Suprapubic skin (tissue), 4 donors: ENCODE results near the gene TP53AIP1. TPM values are rescaled to one million over a fixed set of nuclear protein-coding genes. Genes with fewer than 3 reads are reported as not detected.
"Not testable (repeated sequence)": the region's sequence is repeated elsewhere in the genome, so short reads cannot be mapped to it uniquely, and the experiment has no call there.

Experiments used
- DNase-seq, 2 donors: peaks; one replicate each; pipeline ENCODE4 v3.0.0-alpha.2; 2019; ENCODE audit warnings: low spot score in 2 of 2
- H3K27ac ChIP-seq: fragments of 200-600 bp; sonication (generic); one replicate; pipeline ENCODE4 v1.5.1; 2019
- H3K27me3 ChIP-seq: fragments of 200-600 bp; sonication (generic); one replicate; pipeline ENCODE4 v1.5.1; 2019
- H3K36me3 ChIP-seq: fragments of 200-600 bp; sonication (generic); one replicate; pipeline ENCODE4 v1.5.1; 2019
- H3K4me1 ChIP-seq: fragments of 200-600 bp; sonication (generic); one replicate; pipeline ENCODE4 v1.5.1; 2019
- H3K4me3 ChIP-seq: fragments of 200-600 bp; sonication (generic); one replicate; pipeline ENCODE4 v1.5.1; 2019; ENCODE audit warnings: mild to moderate bottlenecking
- H3K9me3 ChIP-seq: fragments of 200-600 bp; sonication (generic); one replicate; pipeline ENCODE4 v1.5.1; 2019
- CTCF ChIP-seq, 2 donors: fragments of 200-600 bp in 1 of 2; fragments of 450-650 bp in 1 of 2; sonication (generic) in 1 of 2; IDR thresholded peaks; one replicate each; pipeline ENCODE4 v1.5.1; 2016 to 2019; ENCODE audit warnings: antibody characterized with exemption in 2 of 2, mild to moderate bottlenecking in 1 of 2, moderate library complexity in 1 of 2
- EP300 ChIP-seq: sonication (generic); formaldehyde crosslinking; IDR thresholded peaks from one replicate; pipeline ENCODE4 v1.6.1; 2017; ENCODE audit warnings: antibody characterized with exemption
- POLR2A ChIP-seq, 2 donors: fragments of 450-650 bp; IDR thresholded peaks; one replicate each; pipeline ENCODE4 v1.6.1; 2017; ENCODE audit warnings: antibody characterized with exemption in 2 of 2, mild to moderate bottlenecking in 2 of 2, moderate library complexity in 2 of 2
- POLR2AphosphoS5 ChIP-seq, 3 donors: sonication (generic); formaldehyde crosslinking; IDR thresholded peaks; one replicate each; pipeline ENCODE4 v1.6.1; 2017; ENCODE audit warnings: antibody characterized with exemption in 3 of 3
- WGBS: methylation state at CpG from one replicate; pipeline ENCODE4 v1.1.5; 2018; 5-methylcytosine and 5-hydroxymethylcytosine counted together
- total RNA-seq, 4 donors: library from RNA; depleted of rRNA; stranded (reverse); fragments of >200 nt; gene quantifications; one replicate each; pipeline ENCODE4 v1.1.0, GENCODE V29; 2016

TP53AIP1 gene
- total RNA-seq, 4 donors from 2014 or later, result 19.2 to 32.9 (median 21.0) TPM

- Histone ChIP-seq H3K36me3 (no peaks in the 10 kb centered on the region), H3K9me3 (no peaks in the 10 kb centered on the region), H3K4me1 (no peaks in the 10 kb centered on the region), H3K27ac (no peak overlapping the region), H3K4me3 (no peak overlapping the region), H3K27me3 (peaks cover 3% of the 10 kb centered on the region)
- WGBS, result 86% methylated on average over 7 of the region's 7 CpGs
- DNase-seq, result no peak
- no peak for TF ChIP-seq POLR2AphosphoS5 (IDR thresholded peaks at IDR 0.05)
- TF ChIP-seq CTCF (IDR thresholded peaks at IDR 0.05), result no peak
- TF ChIP-seq EP300, result no peak
- TF ChIP-seq POLR2A (IDR thresholded peaks at IDR 0.05), result no peak
Observed at GRCh38 chr11:128924104-128924503, 18.6 kb downstream of the TP53AIP1 start.

GRCh38 chr11:128921793-128922192 lies 20.9 kb downstream of the TP53AIP1 start:
- Histone ChIP-seq H3K27me3 (peaks cover 3% of the 10 kb centered on the region), H3K9me3 (no peaks in the 10 kb centered on the region), H3K27ac (no peak overlapping the region), H3K36me3 (no peaks in the 10 kb centered on the region), H3K4me1 (peaks cover 12% of the 10 kb centered on the region), H3K4me3 (no peak overlapping the region)
- no peak for DNase-seq
- TF ChIP-seq POLR2AphosphoS5 (IDR thresholded peaks at IDR 0.05) (no peak), EP300 (no peak), POLR2A (IDR thresholded peaks at IDR 0.05) (no peak), CTCF (IDR thresholded peaks at IDR 0.05) (no peak)
- WGBS, result 72% methylated on average over 4 of the region's 4 CpGs

GRCh38 chr11:128920666-128921065 lies 22.0 kb downstream of the TP53AIP1 start:
- peaks cover 12% of the 10 kb centered on the region for H3K4me1 ChIP-seq
- WGBS, result 92% methylated on average over 15 of the region's 15 CpGs
- TF ChIP-seq CTCF (IDR thresholded peaks at IDR 0.05) (no peak), POLR2AphosphoS5 (IDR thresholded peaks at IDR 0.05) (no peak), POLR2A (IDR thresholded peaks at IDR 0.05) (no peak), EP300 (no peak)
- no peak for DNase-seq
- H3K36me3 ChIP-seq, result no peaks in the 10 kb centered on the region
- H3K9me3 ChIP-seq, result no peaks in the 10 kb centered on the region
- no peak overlapping the region for H3K4me3 ChIP-seq
- no peak overlapping the region for H3K27ac ChIP-seq
- H3K27me3 ChIP-seq, result peaks cover 3% of the 10 kb centered on the region

- WGBS, result 62% methylated on average over 7 of the region's 7 CpGs
- not testable (repeated sequence) for H3K27ac ChIP-seq, H3K36me3 ChIP-seq, H3K27me3 ChIP-seq, DNase-seq, H3K4me3 ChIP-seq, H3K9me3 ChIP-seq
- peaks cover 18% of the 10 kb centered on the region for H3K4me1 ChIP-seq
Observed at GRCh38 chr11:128919635-128920034, 23.0 kb downstream of the TP53AIP1 start.

GRCh38 chr11:128919216-128919615 lies 23.5 kb downstream of the TP53AIP1 start:
- no peak for TF ChIP-seq POLR2AphosphoS5 (IDR thresholded peaks at IDR 0.05)
- TF ChIP-seq POLR2A (IDR thresholded peaks at IDR 0.05), result no peak
- H3K36me3 ChIP-seq, result no peaks in the 10 kb centered on the region
- 20% methylated on average over 1 of the region's 5 CpGs for WGBS
- no peaks in the 10 kb centered on the region for H3K9me3 ChIP-seq
- peaks cover 3% of the 10 kb centered on the region for H3K27me3 ChIP-seq
- no peak for DNase-seq
- H3K27ac ChIP-seq, result no peak overlapping the region
- no peak overlapping the region for H3K4me3 ChIP-seq
- peaks cover 22% of the 10 kb centered on the region for H3K4me1 ChIP-seq

- Histone ChIP-seq H3K27ac (no peak overlapping the region), H3K36me3 (no peaks in the 10 kb centered on the region), H3K27me3 (peaks cover 3% of the 10 kb centered on the region), H3K9me3 (no peaks in the 10 kb centered on the region), H3K4me1 (peaks cover 29% of the 10 kb centered on the region), H3K4me3 (no peak overlapping the region)
- TF ChIP-seq CTCF (IDR thresholded peaks at IDR 0.05) (no peak), POLR2AphosphoS5 (IDR thresholded peaks at IDR 0.05) (no peak), POLR2A (IDR thresholded peaks at IDR 0.05) (no peak), EP300 (no peak)
- 68% methylated on average over 4 of the region's 5 CpGs for WGBS
- DNase-seq, result no peak
Observed at GRCh38 chr11:128917144-128917724, 25.4 kb downstream of the TP53AIP1 start.
